ENCODE results near the gene PPFIBP1.
"Not testable (repeated sequence)": the region's sequence is repeated elsewhere in the genome, so short reads cannot be mapped to it uniquely, and the experiment has no call there.

Gene PPFIBP1

GRCh38 chr12:27732281-27732680 lies 208.3 kb downstream of the PPFIBP1 start:
- DNase-seq = no peak

DNA sequence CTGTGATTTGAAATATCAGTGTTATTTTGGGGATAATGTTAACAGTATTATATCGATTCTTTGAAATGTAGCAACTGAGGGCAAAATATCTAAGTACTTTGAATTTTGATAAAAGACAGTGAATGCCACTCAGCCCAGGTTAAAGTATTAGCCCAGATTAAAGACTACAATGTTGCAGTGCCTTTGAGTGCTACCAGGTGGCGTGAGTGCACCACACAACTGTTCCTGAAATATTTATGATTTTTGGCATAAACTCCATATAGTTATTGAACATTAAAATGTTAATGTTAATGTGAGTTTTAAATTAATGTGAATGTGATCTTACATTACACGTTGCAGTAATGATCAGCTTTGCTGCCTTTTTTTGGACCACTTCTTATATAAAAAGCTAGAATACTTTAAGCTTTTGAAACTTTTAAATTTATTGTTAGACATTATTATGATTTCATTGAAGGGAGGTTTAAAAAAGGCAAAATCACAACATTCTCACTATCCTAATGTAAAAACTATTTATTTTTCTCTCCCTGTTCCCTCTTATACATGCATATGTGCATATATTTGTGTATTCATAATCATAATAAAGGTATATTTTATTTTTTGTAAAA lies 209.1 kb downstream of the PPFIBP1 start:
- DNase-seq = no peak

GRCh38 chr12:27733791-27734190 lies 209.8 kb downstream of the PPFIBP1 start:
- DNase-seq = no peak

DNA sequence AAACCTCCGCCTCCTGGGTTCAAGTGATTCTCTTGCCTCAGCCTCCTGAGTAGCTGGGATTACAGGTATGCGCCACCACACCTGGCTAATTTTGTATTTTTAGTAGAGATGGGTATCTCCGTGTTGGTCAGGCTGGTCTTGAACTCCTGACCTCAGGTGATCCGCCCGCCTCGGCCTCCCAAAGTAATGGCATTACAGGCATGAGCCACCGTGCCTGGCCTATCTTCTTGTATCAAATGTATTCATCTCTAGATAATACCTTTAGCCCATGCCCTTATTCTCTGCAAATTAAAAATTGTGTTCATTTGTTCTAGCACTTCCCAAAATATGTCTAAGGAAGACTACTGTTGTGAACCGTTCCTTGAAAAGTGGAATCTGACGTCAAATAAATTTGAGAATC lies 210.3 kb downstream of the PPFIBP1 start:
- not testable (repeated sequence) for DNase-seq

- no peak for DNase-seq
These were observed 219.6 kb downstream of the PPFIBP1 start for GRCh38 chr12:27743601-27744000.

Data from activated effector memory CD4-positive, alpha-beta T cell treated with Interleukin-2 at 50 U/mL for 16 hours (primary cell).